GDM1 (cell line): ENCODE measurements around the gene CLTRN.
"Not testable (repeated sequence)": the region's sequence is repeated elsewhere in the genome, so short reads cannot be mapped to it uniquely, and the experiment has no call there.

Experiments used
- DNase-seq: peaks from one replicate; lab custom pipeline; 2025; lab: John Stamatoyannopoulos, UW

Gene CLTRN

GRCh38 chrX:15647510-15647909 is 17.1 kb downstream of the CLTRN start:
- not testable (repeated sequence) for DNase-seq

- no peak for DNase-seq
These were observed 18.1 kb downstream of the CLTRN start for GRCh38 chrX:15646543-15646942.

GRCh38 chrX:15646031-15646430 is 18.6 kb downstream of the CLTRN start:
- DNase-seq, result no peak

- no peak for DNase-seq
These were observed 19.3 kb downstream of the CLTRN start for GRCh38 chrX:15645266-15645665.

GRCh38 chrX:15644560-15644872 is 20.1 kb downstream of the CLTRN start:
- no peak for DNase-seq

GRCh38 chrX:15643786-15644559 is 20.6 kb downstream of the CLTRN start:
- no peak for DNase-seq

GRCh38 chrX:15631637-15632036 is 33.0 kb downstream of the CLTRN start:
- DNase-seq, result no peak

- DNase-seq, result no peak
These were observed 41.6 kb downstream of the CLTRN start for GRCh38 chrX:15623054-15623453.

GRCh38 chrX:15619053-15619755 is 45.4 kb downstream of the CLTRN start:
- no peak for DNase-seq

GRCh38 chrX:15617111-15617510 is 47.5 kb downstream of the CLTRN start:
- no peak for DNase-seq

GRCh38 chrX:15616531-15616930 is 48.1 kb downstream of the CLTRN start:
- no peak for DNase-seq

- DNase-seq, result no peak
These were observed 57.5 kb downstream of the CLTRN start for GRCh38 chrX:15607067-15607466.

- DNase-seq, result no peak
These were observed 58.5 kb downstream of the CLTRN start for GRCh38 chrX:15606136-15606535.

GRCh38 chrX:15605226-15605625 is 59.4 kb downstream of the CLTRN start:
- no peak for DNase-seq

GRCh38 chrX:15602761-15603160 is 61.8 kb downstream of the CLTRN start:
- no peak for DNase-seq

GRCh38 chrX:15601932-15602331 is 62.7 kb downstream of the CLTRN start:
- DNase-seq, result no peak

GRCh38 chrX:15600745-15601144 is 63.9 kb downstream of the CLTRN start, which contains the start of gene ACE2:
TSS of gene ACE2 (minus strand) at chrX:15600960. CDS start at chrX:15600911, 49 bp downstream.
- no peak for DNase-seq

- DNase-seq, result no peak
These were observed 64.6 kb downstream of the CLTRN start for GRCh38 chrX:15600049-15600448.

- no peak for DNase-seq
These were observed 65.1 kb downstream of the CLTRN start for GRCh38 chrX:15599461-15599860.

- DNase-seq, result no peak
These were observed 66.6 kb downstream of the CLTRN start for GRCh38 chrX:15598026-15598425.

- DNase-seq, result no peak
These were observed 70.2 kb downstream of the CLTRN start for GRCh38 chrX:15594371-15594770.

GRCh38 chrX:15579778-15580747 is 84.5 kb downstream of the CLTRN start:
- DNase-seq, result no peak
